ENCODE measurements around the gene ABCF3. TPM values are rescaled to one million over a fixed set of nuclear protein-coding genes. Genes with fewer than 3 reads are reported as not detected.
A peak's percentile ranks its signal among the peaks of the same experiment; 100 is the strongest.

The ABCF3 gene
- total and polyA plus RNA-seq, 2 of the 13 experiments (the other 11 are each of a cell fraction or from before 2014, with no cell fraction given): 38.8 to 46.5 TPM

- TF ChIP-seq GPBP1L1 (CRISPR knock-in tag; IDR thresholded peaks at IDR 0.05): no peak
- TF ChIP-seq ZNF557 (CRISPR knock-in tag; IDR thresholded peaks at IDR 0.05): no peak
- TF ChIP-seq ARNTL (CRISPR knock-in tag; IDR thresholded peaks at IDR 0.05): no peak
- no peak for TF ChIP-seq ZNF232 (CRISPR knock-in tag; IDR thresholded peaks at IDR 0.05; ENCODE audit: borderline replicate concordance)
- no peak for TF ChIP-seq ZNF382 (CRISPR knock-in tag; IDR thresholded peaks at IDR 0.05; ENCODE audit: borderline replicate concordance)
- TF ChIP-seq STAT5B (CRISPR knock-in tag; IDR thresholded peaks at IDR 0.05): no peak
- no peak for TF ChIP-seq GTF3A (CRISPR knock-in tag; conservative IDR thresholded peaks at IDR 0.05)
- TF ChIP-seq CENPT (CRISPR knock-in tag; IDR thresholded peaks at IDR 0.05; ENCODE audit: low read depth): no peak
- TF ChIP-seq ZNF747 (CRISPR knock-in tag; IDR thresholded peaks at IDR 0.05; ENCODE audit: borderline replicate concordance): no peak
- TF ChIP-seq ZNF263 (CRISPR knock-in tag; IDR thresholded peaks at IDR 0.05): peak; percentile 8; the same call in 1 of the 2 replicates
- TF ChIP-seq SP5 (CRISPR knock-in tag; IDR thresholded peaks at IDR 0.05; ENCODE audit: borderline replicate concordance, low read depth): no peak
- TF ChIP-seq MAZ (IDR thresholded peaks at IDR 0.05; ENCODE audit: borderline replicate concordance, low read depth, low read length): no peak
- TF ChIP-seq MAZ (CRISPR knock-in tag; IDR thresholded peaks at IDR 0.05; ENCODE audit: low read depth): no peak
- TF ChIP-seq ZNF264 (CRISPR knock-in tag; IDR thresholded peaks at IDR 0.05): no peak
- no peak for TF ChIP-seq ZNF503 (CRISPR knock-in tag; IDR thresholded peaks at IDR 0.05)
- TF ChIP-seq HMGXB4 (CRISPR knock-in tag; IDR thresholded peaks at IDR 0.05; ENCODE audit: borderline replicate concordance in 1 of 2, low read depth in 1 of 2): peak in 1 of 2 experiments; percentile 71; a peak in 2 of 4 replicates
- no peak for TF ChIP-seq ZNF326 (CRISPR knock-in tag; IDR thresholded peaks at IDR 0.05; ENCODE audit: borderline replicate concordance)
- no peak for TF ChIP-seq ZNF292 (CRISPR knock-in tag; IDR thresholded peaks at IDR 0.05; ENCODE audit: borderline replicate concordance, low read depth)
- peak; percentile 58; the same call in 1 of the 2 replicates for TF ChIP-seq DNMT3B (CRISPR knock-in tag; conservative IDR thresholded peaks at IDR 0.05)
- no peak for TF ChIP-seq SMAD3 (CRISPR knock-in tag; IDR thresholded peaks at IDR 0.05)
- TF ChIP-seq AKAP8 (CRISPR knock-in tag; IDR thresholded peaks at IDR 0.05): no peak
- no peak for TF ChIP-seq FOXM1 (CRISPR knock-in tag; IDR thresholded peaks at IDR 0.05)
- 0 out of 2 replicates have a peak, but pooled peaks have one; percentile 66 for TF ChIP-seq SNAPC2 (CRISPR knock-in tag; IDR thresholded peaks at IDR 0.05)
- TF ChIP-seq PHF21A (CRISPR knock-in tag; IDR thresholded peaks at IDR 0.05): no peak
- no peak for TF ChIP-seq PREB (CRISPR knock-in tag; IDR thresholded peaks at IDR 0.05)
- no peak for TF ChIP-seq CEBPB (IDR thresholded peaks at IDR 0.05; ENCODE audit: borderline replicate concordance, low read depth, low read length)
- no peak for TF ChIP-seq ZNF12 (CRISPR knock-in tag; IDR thresholded peaks at IDR 0.05)
Measured at GRCh38 chr3:184156522-184156955, 29.5 kb upstream of the ABCF3 start (continued).

Data from HepG2 (cell line).